Uterus (tissue), 4 donors: ENCODE measurements around the gene GIMAP8. TPM values are rescaled to one million over a fixed set of nuclear protein-coding genes. Genes with fewer than 3 reads are reported as not detected.

Source experiments
- DNase-seq, 2 donors: peaks; one replicate each; pipeline ENCODE4 v3.0.0-alpha.2; 2019 to 2020
- H3K27ac ChIP-seq, 2 donors: fragments of 200-600 bp; sonication (generic); 1 replicate in 1 of 2; 2 replicates in 1 of 2; pipeline ENCODE4 v1.5.1; 2016 to 2018
- H3K27me3 ChIP-seq, 2 donors: fragments of 200-600 bp; sonication (generic); one replicate each; pipeline ENCODE4 v1.5.1; 2018 to 2019; ENCODE audit warnings: control low read depth in 1 of 2
- H3K36me3 ChIP-seq, 2 donors: fragments of 200-600 bp; sonication (generic); one replicate each; pipeline ENCODE4 v1.5.1; 2019; ENCODE audit warnings: control low read depth in 1 of 2
- H3K4me1 ChIP-seq, 2 donors: fragments of 200-600 bp; sonication (generic); one replicate each; pipeline ENCODE4 v1.5.1; 2018 to 2019; ENCODE audit warnings: control low read depth in 1 of 2
- H3K4me3 ChIP-seq, 2 donors: fragments of 200-600 bp; sonication (generic); 1 replicate in 1 of 2; 2 replicates in 1 of 2; pipeline ENCODE4 v1.5.1; 2018 to 2019; ENCODE audit warnings: mild to moderate bottlenecking in 1 of 2
- H3K9me3 ChIP-seq, 2 donors: fragments of 200-600 bp; sonication (generic); one replicate each; pipeline ENCODE4 v1.5.1; 2019; ENCODE audit warnings: control low read depth in 1 of 2
- POLR2A ChIP-seq, 2 donors: fragments of 450-650 bp; IDR thresholded peaks; one replicate each; pipeline ENCODE4 v1.6.1; 2016; ENCODE audit warnings: antibody characterized with exemption in 2 of 2, mild to moderate bottlenecking in 1 of 2, moderate library complexity in 1 of 2
- intact Hi-C: fragments of 100-400 bp; cut with DNase I; formaldehyde crosslinking; loops from one replicate; pipeline ENCODE4 v1.15.1; 2023; ENCODE audit warnings: low total_unique reads
- total RNA-seq, 4 donors: library from RNA; depleted of rRNA in 3 of 4; stranded (reverse); fragments of >200 nt in 3 of 4; gene quantifications; one replicate each; pipeline versions ENCODE4 v1.1.0 to v1.2.4, GENCODE V29; 2014 to 2023
- TF ChIP-seq, protein P1 (sequence below), 4 experiments: fragments of 200-600 bp in 2 of 4; fragments of 450-650 bp in 2 of 4; sonication (generic) in 2 of 4; IDR thresholded peaks; one replicate each; pipeline ENCODE4 v1.5.1; 2016 to 2019; ENCODE audit warnings: antibody characterized with exemption in 4 of 4, mild to moderate bottlenecking in 2 of 4, moderate library complexity in 1 of 4
- donor health status: DM: yes; HTN: yes; CAD: no.

Gene GIMAP8
- total RNA-seq, 4 donors from 2014 or later = 16.7 to 47.7 (median 25.6) TPM

DNA sequence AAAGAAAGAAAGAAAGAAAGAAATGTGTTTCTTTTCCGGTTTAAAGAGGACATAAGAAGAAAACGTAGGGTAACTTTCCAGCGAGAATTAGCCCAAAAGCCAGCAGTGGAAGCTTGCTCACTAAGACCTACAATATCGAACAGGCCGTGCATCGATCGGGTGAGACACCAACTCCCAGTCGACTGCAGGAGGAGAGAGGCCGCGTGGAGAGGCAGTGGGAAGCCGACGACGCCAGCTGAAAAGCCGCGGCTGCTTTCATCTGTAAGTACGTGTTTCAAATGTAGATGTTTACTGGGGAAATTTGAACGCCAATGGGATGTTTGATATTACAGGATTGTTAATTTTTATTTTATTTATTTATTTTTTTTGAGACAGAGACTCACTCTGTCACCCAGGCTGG lies 28.6 kb upstream of the GIMAP8 start:
- Histone ChIP-seq H3K36me3 (no peaks in the 10 kb centered on the region), H3K4me3 (no peak overlapping the region), H3K27ac (no peak overlapping the region), H3K4me1 (no peaks in the 10 kb centered on the region), H3K27me3 (no peaks in the 10 kb centered on the region), H3K9me3 (no peaks in the 10 kb centered on the region)
- DNase-seq = no peak
- TF ChIP-seq, protein P1, sequence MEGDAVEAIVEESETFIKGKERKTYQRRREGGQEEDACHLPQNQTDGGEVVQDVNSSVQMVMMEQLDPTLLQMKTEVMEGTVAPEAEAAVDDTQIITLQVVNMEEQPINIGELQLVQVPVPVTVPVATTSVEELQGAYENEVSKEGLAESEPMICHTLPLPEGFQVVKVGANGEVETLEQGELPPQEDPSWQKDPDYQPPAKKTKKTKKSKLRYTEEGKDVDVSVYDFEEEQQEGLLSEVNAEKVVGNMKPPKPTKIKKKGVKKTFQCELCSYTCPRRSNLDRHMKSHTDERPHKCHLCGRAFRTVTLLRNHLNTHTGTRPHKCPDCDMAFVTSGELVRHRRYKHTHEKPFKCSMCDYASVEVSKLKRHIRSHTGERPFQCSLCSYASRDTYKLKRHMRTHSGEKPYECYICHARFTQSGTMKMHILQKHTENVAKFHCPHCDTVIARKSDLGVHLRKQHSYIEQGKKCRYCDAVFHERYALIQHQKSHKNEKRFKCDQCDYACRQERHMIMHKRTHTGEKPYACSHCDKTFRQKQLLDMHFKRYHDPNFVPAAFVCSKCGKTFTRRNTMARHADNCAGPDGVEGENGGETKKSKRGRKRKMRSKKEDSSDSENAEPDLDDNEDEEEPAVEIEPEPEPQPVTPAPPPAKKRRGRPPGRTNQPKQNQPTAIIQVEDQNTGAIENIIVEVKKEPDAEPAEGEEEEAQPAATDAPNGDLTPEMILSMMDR (IDR thresholded peaks at IDR 0.05) = no peak
- intact Hi-C loops = loop anchor here (5.0 kb wide), 1 partner anchor 65 kb away; no protein-coding TSS in a partner anchor

DNA sequence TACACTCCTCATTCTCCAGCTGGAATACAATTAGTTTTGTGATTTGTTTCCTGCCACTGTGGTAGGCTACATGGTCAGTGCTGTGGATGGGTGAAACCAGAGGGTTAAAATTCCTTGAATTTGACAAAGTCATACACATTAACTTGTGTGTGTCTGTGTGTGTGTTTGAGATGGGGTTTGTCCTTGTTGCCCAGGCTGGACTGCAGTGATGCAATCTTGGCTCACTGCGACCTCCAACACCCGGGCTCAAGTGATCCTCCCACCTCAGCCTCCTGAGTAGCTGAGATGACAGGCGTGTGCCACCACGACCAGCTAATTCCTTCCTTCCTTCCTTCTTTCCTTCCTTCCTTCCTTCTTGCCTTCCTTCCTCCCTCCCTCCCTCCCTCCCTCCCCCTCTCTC lies 24.8 kb upstream of the GIMAP8 start:
- Histone ChIP-seq H3K4me1 (peaks cover 0 to 6% of the 10 kb centered on the region in 2 donors), H3K36me3 (no peaks in the 10 kb centered on the region), H3K4me3 (no peak overlapping the region), H3K9me3 (no peaks in the 10 kb centered on the region), H3K27ac (no peak overlapping the region), H3K27me3 (no peaks in the 10 kb centered on the region)
- intact Hi-C loops = no loop called here
- TF ChIP-seq POLR2A (IDR thresholded peaks at IDR 0.05) = no peak
- TF ChIP-seq, protein P1 (IDR thresholded peaks at IDR 0.05) = no peak
- no peak for DNase-seq

DNA sequence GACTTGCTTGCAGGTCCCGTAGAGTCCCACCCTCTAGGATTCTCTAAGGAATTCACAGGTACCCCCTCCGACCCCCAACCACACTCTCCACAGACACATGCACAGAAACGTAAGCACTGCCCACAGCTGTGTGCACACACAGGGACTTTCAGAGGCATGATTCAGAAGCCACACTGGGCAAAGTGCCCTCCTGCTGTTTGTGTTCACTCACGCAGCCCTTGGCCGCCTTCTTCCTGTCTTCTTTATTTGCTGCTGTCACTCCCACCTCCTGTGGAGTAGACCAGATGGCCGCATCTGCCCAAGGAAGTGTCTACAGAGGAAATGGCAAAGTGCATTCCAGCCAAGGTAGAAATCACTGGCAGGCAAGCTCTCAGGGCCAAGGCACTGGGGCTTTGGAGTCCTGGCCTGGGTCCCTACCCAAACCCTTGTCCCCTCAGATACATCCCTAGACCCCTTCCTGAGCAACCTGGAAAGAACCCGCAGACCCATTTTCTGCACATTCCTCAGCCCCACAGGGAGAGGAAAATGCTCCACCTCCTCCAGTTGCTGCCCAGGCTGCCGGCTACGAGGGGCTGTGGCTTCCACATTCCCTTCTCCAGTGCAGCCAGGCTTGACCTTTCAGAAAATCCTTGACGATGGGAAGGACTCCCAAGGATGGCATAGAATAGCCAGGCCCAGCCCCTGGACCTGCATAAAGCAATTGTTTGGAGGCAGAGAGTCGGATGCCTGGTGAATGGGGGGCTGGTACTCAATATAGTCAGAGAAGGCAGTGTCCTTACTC lies 21.6 kb upstream of the GIMAP8 start:
- Histone ChIP-seq H3K4me1 (peaks cover 0 to 6% of the 10 kb centered on the region in 2 donors), H3K4me3 (no peak overlapping the region), H3K9me3 (no peaks in the 10 kb centered on the region), H3K36me3 (no peaks in the 10 kb centered on the region), H3K27me3 (no peaks in the 10 kb centered on the region), H3K27ac (no peak overlapping the region)
- TF ChIP-seq, protein P1 (IDR thresholded peaks at IDR 0.05) = no peak
- TF ChIP-seq POLR2A (IDR thresholded peaks at IDR 0.05) = no peak
- peak in 1 of 2 donors; percentile 44 for DNase-seq
- intact Hi-C loops = no loop called here

DNA sequence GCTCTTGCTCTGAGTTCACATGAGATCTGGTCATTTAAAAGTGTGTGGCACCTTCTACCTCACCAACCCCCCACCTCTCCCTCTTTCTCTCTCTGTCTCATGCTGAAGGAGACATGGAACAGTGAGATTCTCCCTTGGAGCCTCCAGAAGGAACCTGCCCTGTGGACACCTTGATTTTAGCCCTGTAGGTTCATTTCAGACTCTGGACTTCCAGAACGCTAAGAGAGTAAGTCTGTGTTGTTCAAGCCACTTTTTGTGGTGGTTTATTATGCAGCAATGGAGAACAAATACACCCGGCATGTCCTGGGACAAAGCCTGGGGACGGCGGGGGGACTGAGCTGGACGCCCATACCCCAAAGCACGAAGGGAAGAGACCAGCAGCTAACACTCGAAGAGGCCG lies 20.7 kb upstream of the GIMAP8 start:
- Histone ChIP-seq H3K36me3 (no peaks in the 10 kb centered on the region), H3K4me3 (no peak overlapping the region), H3K27me3 (no peaks in the 10 kb centered on the region), H3K27ac (no peak overlapping the region), H3K4me1 (peaks cover 0 to 6% of the 10 kb centered on the region in 2 donors), H3K9me3 (no peaks in the 10 kb centered on the region)
- TF ChIP-seq POLR2A (IDR thresholded peaks at IDR 0.05) = no peak
- TF ChIP-seq, protein P1 (IDR thresholded peaks at IDR 0.05) = no peak
- intact Hi-C loops = no loop called here
- DNase-seq = no peak

DNA sequence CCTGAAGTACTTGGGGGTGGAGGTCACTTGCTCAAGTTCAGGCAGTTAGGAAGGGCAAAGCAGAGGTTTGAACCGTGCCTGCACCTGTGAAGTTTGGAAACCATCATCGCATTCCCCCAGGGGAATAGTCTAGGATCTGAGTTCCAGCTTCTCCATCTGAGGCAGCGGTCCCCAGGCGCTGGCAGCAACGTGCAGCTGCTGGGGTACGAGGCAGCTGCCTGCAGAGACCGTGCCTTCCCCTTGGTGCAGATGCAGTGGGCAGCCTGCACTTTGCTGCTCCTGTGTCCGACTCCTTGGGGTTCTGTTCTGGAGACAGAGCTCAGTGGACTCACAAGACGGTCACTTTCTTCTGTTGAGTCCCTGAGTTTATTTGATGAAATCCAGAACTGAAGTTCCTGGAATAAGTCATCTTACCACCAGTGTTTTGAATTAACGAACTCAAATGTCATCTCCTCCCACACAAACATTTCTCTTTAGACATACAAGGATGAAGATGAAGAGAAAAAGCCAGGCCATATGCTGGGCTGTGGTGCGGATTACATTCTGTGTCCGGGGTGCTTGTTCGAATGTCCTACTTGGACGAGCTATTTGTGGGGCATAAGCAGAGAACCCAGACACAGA lies 19.9 kb upstream of the GIMAP8 start:
- intact Hi-C loops = no loop called here
- Histone ChIP-seq H3K9me3 (no peaks in the 10 kb centered on the region), H3K4me1 (peaks cover 0 to 6% of the 10 kb centered on the region in 2 donors), H3K4me3 (no peak overlapping the region), H3K27ac (no peak overlapping the region), H3K36me3 (no peaks in the 10 kb centered on the region), H3K27me3 (no peaks in the 10 kb centered on the region)
- no peak for DNase-seq
- TF ChIP-seq POLR2A (IDR thresholded peaks at IDR 0.05) = no peak
- TF ChIP-seq, protein P1 (IDR thresholded peaks at IDR 0.05) = no peak
